A549 (cell line): ENCODE results near the gene CATSPERE. TPM values are rescaled to one million over a fixed set of nuclear protein-coding genes. Genes with fewer than 3 reads are reported as not detected.
A peak's percentile ranks its signal among the peaks of the same experiment; 100 is the strongest.

ENCODE experiments used
- ATAC-seq, 2 experiments: fragments of 200-7000 bp in 1 of 2; fragments of >200 bp in 1 of 2; cut with Nextera tagmentation in 1 of 2; cut with Tn5 transposase in 1 of 2; 3 replicates each; pipeline versions ENCODE4 v1.8.0 to v1.9.1; 2018 to 2020; ENCODE audit warnings: mild to moderate bottlenecking in 1 of 2, moderate library complexity in 1 of 2
- CTCF ChIA-PET: fragments of 300-600 bp; sonication (Branson Sonifier 250); formaldehyde crosslinking; extraction: SDS; loops from one replicate; lab custom pipeline; 2021; ENCODE audit warnings: antibody characterized with exemption, inconsistent platforms; lab: Yijun Ruan, JAX
- POLR2A ChIA-PET: fragments of 350-600 bp; formaldehyde crosslinking; extraction: SDS; loops from one replicate; lab custom pipeline; 2021; ENCODE audit warnings: antibody characterized with exemption, inconsistent platforms; lab: Yijun Ruan, JAX
- DNase-seq, 2 experiments: peaks; one replicate each; pipeline versions ENCODE4 v3.0.0 to v3.0.0-alpha.2; 2011 to 2016; ENCODE audit warnings: low read depth in 1 of 2, low spot score in 1 of 2
- FAIRE-seq: peaks from 2 replicates; lab custom pipeline; 2011; peaks lifted over from hg19 to GRCh38; lab: Jason Lieb, UNC
- H3K27ac ChIP-seq, 2 experiments: fragments of >200 bp; sonication (Bioruptor Twin); formaldehyde crosslinking; 3 replicates each; pipeline ENCODE4 v1.5.1; 2016 to 2017
- H3K4me1 ChIP-seq: fragments of >200 bp; sonication (Bioruptor Twin); formaldehyde crosslinking; 3 replicates; pipeline ENCODE4 v1.6.1; 2016
- H3K4me2 ChIP-seq: fragments of >200 bp; sonication (Bioruptor Twin); formaldehyde crosslinking; 3 replicates; pipeline ENCODE4 v1.6.1; 2016
- H3K4me3 ChIP-seq: fragments of >200 bp; sonication (Bioruptor Twin); formaldehyde crosslinking; 3 replicates; pipeline ENCODE4 v1.5.1; 2016
- H3K9me3 ChIP-seq: fragments of >200 bp; sonication (Bioruptor Twin); formaldehyde crosslinking; 3 replicates; pipeline ENCODE4 v1.6.1; 2016
- BHLHE40 ChIP-seq: IDR thresholded peaks from 2 replicates; pipeline ENCODE4 v1.6.1; 2012; ENCODE audit warnings: low read depth, low read length, inconsistent platforms
- CBX2 ChIP-seq: fragments of 200-600 bp; sonication (generic); IDR thresholded peaks from 2 replicates; pipeline ENCODE4 v1.6.1; 2016; ENCODE audit warnings: low read depth, mild to moderate bottlenecking, borderline replicate concordance
- CBX8 ChIP-seq: fragments of 200-600 bp; sonication (generic); IDR thresholded peaks from 2 replicates; pipeline ENCODE4 v1.6.1; 2016
- CHD2 ChIP-seq: fragments of 150-350 bp; IDR thresholded peaks from 2 replicates; pipeline ENCODE4 v1.6.1; 2014; ENCODE audit warnings: low read length; ENCODE audit not compliant: partially characterized antibody
- CTCF ChIP-seq: fragments of >200 bp; sonication (Bioruptor Twin); formaldehyde crosslinking; IDR thresholded peaks from 3 replicates; pipeline ENCODE4 v1.5.1; 2016
- EHMT2 ChIP-seq: fragments of 200-600 bp; sonication (generic); IDR thresholded peaks from 2 replicates; pipeline ENCODE4 v1.6.1; 2016; ENCODE audit warnings: antibody characterized with exemption, low read depth, mild to moderate bottlenecking, moderate library complexity
- EP300 ChIP-seq, 2 experiments: fragments of >200 bp; sonication (Bioruptor Twin); formaldehyde crosslinking; IDR thresholded peaks; 2 replicates in 1 of 2; 3 replicates in 1 of 2; pipeline ENCODE4 v1.6.1; 2016 to 2017
- FOSB ChIP-seq: fragments of 250-450 bp; sonication (Bioruptor Pico); IDR thresholded peaks from 2 replicates; pipeline ENCODE4 v1.5.0; 2020; ENCODE audit warnings: mild to moderate bottlenecking, moderate library complexity
- HDAC2 ChIP-seq: fragments of 200-600 bp; sonication (generic); IDR thresholded peaks from 2 replicates; pipeline ENCODE4 v1.6.1; 2016
- HEYL ChIP-seq: fragments of 250-450 bp; sonication (Bioruptor Pico); IDR thresholded peaks from 2 replicates; pipeline ENCODE4 v1.8.0; 2021; ENCODE audit warnings: mild to moderate bottlenecking, moderate library complexity
- HOXB13 ChIP-seq: fragments of 250-450 bp; sonication (Bioruptor Pico); IDR thresholded peaks from 2 replicates; pipeline ENCODE4 v1.5.0; 2020; ENCODE audit warnings: low read depth, mild to moderate bottlenecking, moderate library complexity
- JUNB ChIP-seq: fragments of >200 bp; sonication (Bioruptor Twin); formaldehyde crosslinking; IDR thresholded peaks from 2 replicates; pipeline ENCODE4 v1.6.1; 2016
- KDM5A ChIP-seq: fragments of 200-600 bp; sonication (generic); IDR thresholded peaks from 2 replicates; pipeline ENCODE4 v1.6.1; 2016; ENCODE audit warnings: antibody characterized with exemption, mild to moderate bottlenecking
- MAX ChIP-seq: IDR thresholded peaks from 2 replicates; pipeline ENCODE4 v1.6.1; 2012
- MYC ChIP-seq: IDR thresholded peaks from 2 replicates; pipeline ENCODE4 v1.6.1; 2012; ENCODE audit warnings: mild to moderate bottlenecking, inconsistent platforms, low read length, improper control_type of control experiment, borderline replicate concordance
- NPAS2 ChIP-seq: fragments of 250-450 bp; sonication (Bioruptor Pico); IDR thresholded peaks from 2 replicates; pipeline ENCODE4 v1.8.0; 2022; ENCODE audit warnings: mild to moderate bottlenecking, moderate library complexity, borderline replicate concordance
- PHF8 ChIP-seq: fragments of 200-600 bp; sonication (generic); IDR thresholded peaks from 2 replicates; pipeline ENCODE4 v1.6.1; 2016; ENCODE audit warnings: low read depth, mild to moderate bottlenecking, antibody characterized with exemption, moderate library complexity, borderline replicate concordance
- POLR2A ChIP-seq: IDR thresholded peaks from 2 replicates; pipeline ENCODE4 v1.6.1; 2012; ENCODE audit warnings: mild to moderate bottlenecking, low read length
- POLR2AphosphoS2 ChIP-seq: conservative IDR thresholded peaks from 2 replicates; pipeline ENCODE4 v1.6.1; 2012; ENCODE audit warnings: low read length, improper control_type of control experiment, inconsistent platforms
- RAD21 ChIP-seq, 2 experiments: fragments of >200 bp in 1 of 2; sonication (Bioruptor Twin) in 1 of 2; formaldehyde crosslinking in 1 of 2; IDR thresholded peaks in 1 of 2; conservative IDR thresholded peaks in 1 of 2; 2 replicates in 1 of 2; 3 replicates in 1 of 2; pipeline ENCODE4 v1.6.1; 2012 to 2018; ENCODE audit warnings: inconsistent platforms in 1 of 2
- RCOR1 ChIP-seq: fragments of 150-350 bp; IDR thresholded peaks from 2 replicates; pipeline ENCODE4 v1.6.1; 2014; ENCODE audit warnings: antibody characterized with exemption, low read length, low read depth
- RFX5 ChIP-seq: fragments of 450-650 bp; IDR thresholded peaks from 2 replicates; pipeline ENCODE4 v1.7.1; 2014; ENCODE audit warnings: antibody characterized with exemption, mild to moderate bottlenecking, moderate library complexity
- RNF2 ChIP-seq: fragments of 200-600 bp; sonication (generic); IDR thresholded peaks from 2 replicates; pipeline ENCODE4 v1.6.1; 2016; ENCODE audit warnings: low read depth, mild to moderate bottlenecking, antibody characterized with exemption, moderate library complexity, borderline replicate concordance
- SMC3 ChIP-seq: fragments of >200 bp; sonication (Bioruptor Twin); formaldehyde crosslinking; IDR thresholded peaks from 3 replicates; pipeline ENCODE4 v1.6.1; 2018; ENCODE audit warnings: inconsistent platforms
- SREBF2 ChIP-seq: fragments of 450-650 bp; IDR thresholded peaks from 2 replicates; pipeline ENCODE4 v1.6.1; 2014; ENCODE audit warnings: mild to moderate bottlenecking, moderate library complexity
- TFCP2L1 ChIP-seq: fragments of 250-450 bp; sonication (Bioruptor Pico); IDR thresholded peaks from 2 replicates; pipeline ENCODE4 v1.5.0; 2021; ENCODE audit warnings: mild to moderate bottlenecking
- TP53 ChIP-seq: fragments of 250-450 bp; sonication (Bioruptor Pico); IDR thresholded peaks from 2 replicates; pipeline ENCODE4 v1.5.0; 2021; ENCODE audit warnings: mild to moderate bottlenecking, moderate library complexity
- ZC3H11A ChIP-seq: fragments of 450-650 bp; IDR thresholded peaks from 2 replicates; pipeline ENCODE4 v1.6.1; 2014; ENCODE audit warnings: antibody characterized with exemption, mild to moderate bottlenecking
- WGBS: methylation state at CpG from one replicate; pipeline ENCODE4 v1.1.6; 2017; ENCODE audit errors: missing lambda C conversion rate; 5-methylcytosine and 5-hydroxymethylcytosine counted together
- polyA plus RNA-seq, 4 experiments: library from polyadenylated mRNA; depleted of rRNA in 3 of 4; stranded (reverse); fragments of >200 nt; fragmentation: RNase III in 1 of 4; extraction: RNeasy Plus Mini Kit Qiagen cat#74134 plus additional on column Dnase treatment in 1 of 4; gene quantifications; 2 replicates in 3 of 4; 3 replicates in 1 of 4; pipeline ENCODE4 v1.2.3, GENCODE V29; 2011 to 2017
- TF ChIP-seq, protein P1 (sequence below): fragments of 250-450 bp; sonication (Bioruptor Pico); IDR thresholded peaks from 2 replicates; pipeline ENCODE4 v1.5.0; 2020; ENCODE audit warnings: low read depth, mild to moderate bottlenecking, moderate library complexity

CATSPERE gene
- polyA plus RNA-seq, 2 of the 4 experiments (the other 2 are of a cell fraction), result 0.25 to 0.43 TPM

- TF ChIP-seq KDM5A, result peak; percentile 52; the same call in 1 of the 2 replicates
- no peak for TF ChIP-seq CBX2
- peak; percentile 10 for TF ChIP-seq PHF8
- ChIA-PET CTCF (interaction anchor here (0.6 to 1.2 kb wide), 4 partner anchors 9 to 149 kb away, joined by 3 to 9 read pairs (median 4); no protein-coding TSS in a partner anchor), POLR2A (interaction anchor here (0.7 to 1.8 kb wide), 4 partner anchors 54 to 192 kb away, joined by 3 to 6 read pairs (median 4); partner anchors contain the start of gene COX20)
- H3K4me3 ChIP-seq, result peak overlapping the region; percentile 92
- H3K4me1 ChIP-seq, result peaks cover 13% of the 10 kb centered on the region; the same call in 2 of the 3 replicates
- H3K9me3 ChIP-seq, result no peaks in the 10 kb centered on the region
- DNase-seq, result peak; percentile 8 to 16
- peak overlapping the region; percentile 93 to 96 for H3K27ac ChIP-seq
- FAIRE-seq, result no peak
- H3K4me2 ChIP-seq, result peak overlapping the region; percentile 86
- WGBS, result under 1% methylated on average over 27 of the region's 34 CpGs
- ATAC-seq, result peak; percentile 1 to 2; a peak in 3 of 6 replicates
Measured at GRCh38 chr1:244653439-244654107, 192.5 kb downstream of the CATSPERE start.

- no peak for ATAC-seq
- no peak for FAIRE-seq
Measured at GRCh38 chr1:244654108-244655038, 193.3 kb downstream of the CATSPERE start.

DNA sequence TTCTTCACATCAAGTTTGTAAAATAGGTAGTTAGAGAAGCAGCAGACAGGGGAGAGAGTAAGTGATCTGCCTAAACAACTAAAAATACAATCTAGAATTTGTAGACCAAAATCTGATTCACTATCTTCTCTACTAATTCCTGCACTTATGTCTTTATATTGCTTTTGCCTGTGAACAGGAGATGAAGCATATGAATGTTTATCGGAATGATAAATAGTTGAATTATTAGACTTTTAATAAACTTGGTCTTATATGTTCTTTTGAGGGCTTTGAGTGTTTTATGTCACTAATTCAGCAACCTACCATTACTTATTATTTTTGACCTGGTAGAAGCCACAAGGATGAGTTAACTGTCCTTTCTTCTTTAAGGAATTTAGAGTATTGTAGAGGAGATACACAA, 194.1 kb downstream of the CATSPERE start:
- ATAC-seq, result no peak
- CTCF ChIA-PET, result interaction anchor here (1.7 kb wide), 1 partner anchor 142 kb away, joined by 7 read pairs; no protein-coding TSS in a partner anchor
- no peak for FAIRE-seq
- DNase-seq, result no peak
- H3K4me2 ChIP-seq, result peak overlapping the region; percentile 86
- H3K27ac ChIP-seq, result no peak overlapping the region
- POLR2A ChIA-PET, result no interaction called here
- peaks cover 20% of the 10 kb centered on the region for H3K4me1 ChIP-seq
- H3K9me3 ChIP-seq, result no peaks in the 10 kb centered on the region
- no peak overlapping the region for H3K4me3 ChIP-seq
- 96% methylated on average over 1 of the region's 1 CpG for WGBS
- TF ChIP-seq MYC (no peak), TFCP2L1 (CRISPR knock-in tag) (no peak), SREBF2 (no peak), SMC3 (no peak), RFX5 (no peak), RAD21 (conservative IDR thresholded peaks at IDR 0.05 in 1 of 2, IDR thresholded peaks at IDR 0.05 in 1 of 2) (no peak), EHMT2 (no peak), RCOR1 (no peak), POLR2AphosphoS2 (no peak), CHD2 (no peak), RNF2 (no peak), HOXB13 (CRISPR knock-in tag) (no peak), NPAS2 (CRISPR knock-in tag) (no peak), CBX8 (no peak)

More at GRCh38 chr1:244654108-244655038, 193.3 kb downstream of the CATSPERE start:
- Histone ChIP-seq H3K4me1 (peaks cover 14% of the 10 kb centered on the region; the same call in 2 of the 3 replicates), H3K4me2 (peak overlapping the region; percentile 86), H3K27ac (peak overlapping the region; percentile 93 to 96), H3K9me3 (no peaks in the 10 kb centered on the region), H3K4me3 (peak overlapping the region; percentile 92)
- WGBS, result 19% methylated on average over 8 of the region's 8 CpGs
- POLR2A ChIA-PET, result interaction anchor here (1.2 kb wide), 1 partner anchor 142 kb away, joined by 4 read pairs; no protein-coding TSS in a partner anchor
- TF ChIP-seq CTCF (no peak), FOSB (CRISPR knock-in tag) (no peak), HEYL (CRISPR knock-in tag) (no peak), CBX8 (no peak), BHLHE40 (no peak), CBX2 (no peak), ZC3H11A (no peak), HDAC2 (no peak), RNF2 (no peak), JUNB (no peak), TP53 (CRISPR knock-in tag) (no peak), EP300 (IDR thresholded peaks at IDR 0.05) (no peak), POLR2A (no peak), MAX (no peak), TFCP2L1 (CRISPR knock-in tag) (no peak)
- TF ChIP-seq, protein P1, sequence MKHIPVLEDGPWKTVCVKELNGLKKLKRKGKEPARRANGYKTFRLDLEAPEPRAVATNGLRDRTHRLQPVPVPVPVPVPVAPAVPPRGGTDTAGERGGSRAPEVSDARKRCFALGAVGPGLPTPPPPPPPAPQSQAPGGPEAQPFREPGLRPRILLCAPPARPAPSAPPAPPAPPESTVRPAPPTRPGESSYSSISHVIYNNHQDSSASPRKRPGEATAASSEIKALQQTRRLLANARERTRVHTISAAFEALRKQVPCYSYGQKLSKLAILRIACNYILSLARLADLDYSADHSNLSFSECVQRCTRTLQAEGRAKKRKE (CRISPR knock-in tag), result no peak
- no peak for DNase-seq
- CTCF ChIA-PET, result interaction anchor here (0.8 to 1.7 kb wide), 3 partner anchors 10 to 143 kb away, joined by 3 to 9 read pairs (median 7); no protein-coding TSS in a partner anchor
